Activated CD8-positive, alpha-beta memory T cell treated with anti-CD3 and anti-CD28 coated beads for 48 hours (primary cell): ENCODE data around the gene ZSCAN18.

Experiments
- DNase-seq, 3 experiments: peaks; one replicate each; pipeline ENCODE4 v3.0.0-alpha.2; 2020; ENCODE audit warnings: low read depth in 2 of 3, low spot score in 2 of 3

Gene ZSCAN18

DNA sequence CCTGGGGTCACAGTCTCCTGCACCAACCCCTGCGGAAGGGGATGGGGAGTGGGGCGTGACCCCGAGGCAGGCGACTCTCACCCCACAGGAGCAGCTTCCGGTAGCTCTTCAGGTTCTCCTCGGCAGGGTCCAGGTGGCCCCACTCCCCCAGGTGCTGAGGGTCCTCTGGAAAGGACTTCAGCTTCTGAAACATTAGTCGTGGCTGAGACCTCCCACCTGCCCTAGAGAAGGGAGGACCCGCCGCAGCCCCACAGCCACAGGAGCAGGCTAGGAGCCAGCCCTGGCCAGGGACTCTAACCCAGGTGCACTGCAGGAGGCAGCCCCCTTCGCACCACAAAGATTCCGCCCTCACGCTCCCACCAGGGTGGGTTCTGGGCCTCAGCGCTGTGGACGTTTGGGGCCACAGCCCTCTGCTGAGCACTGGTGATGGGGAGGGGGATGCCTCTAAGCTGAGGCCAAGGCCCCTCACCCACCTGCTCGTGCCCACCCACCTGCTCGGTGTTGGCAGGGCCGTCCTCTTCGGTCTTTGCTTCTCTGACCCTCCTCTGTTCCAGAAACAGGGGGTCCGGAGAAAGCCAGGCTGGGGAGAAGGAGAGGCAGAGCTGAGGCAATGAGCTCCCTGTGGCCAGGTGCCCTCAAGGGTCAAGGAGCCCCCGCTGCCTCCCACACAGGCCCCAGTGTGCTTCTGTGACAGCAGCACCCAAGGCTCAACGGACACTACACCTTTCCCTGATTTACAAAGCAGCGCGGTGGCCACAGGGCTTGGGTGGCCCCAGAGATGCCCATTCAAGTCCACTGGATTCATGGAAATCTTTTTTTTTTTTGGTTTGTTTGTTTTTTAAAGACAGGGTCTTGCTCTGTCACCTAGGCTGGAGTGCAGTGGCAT, 11.0 kb downstream of the ZSCAN18 start:
- no peak for DNase-seq

DNA sequence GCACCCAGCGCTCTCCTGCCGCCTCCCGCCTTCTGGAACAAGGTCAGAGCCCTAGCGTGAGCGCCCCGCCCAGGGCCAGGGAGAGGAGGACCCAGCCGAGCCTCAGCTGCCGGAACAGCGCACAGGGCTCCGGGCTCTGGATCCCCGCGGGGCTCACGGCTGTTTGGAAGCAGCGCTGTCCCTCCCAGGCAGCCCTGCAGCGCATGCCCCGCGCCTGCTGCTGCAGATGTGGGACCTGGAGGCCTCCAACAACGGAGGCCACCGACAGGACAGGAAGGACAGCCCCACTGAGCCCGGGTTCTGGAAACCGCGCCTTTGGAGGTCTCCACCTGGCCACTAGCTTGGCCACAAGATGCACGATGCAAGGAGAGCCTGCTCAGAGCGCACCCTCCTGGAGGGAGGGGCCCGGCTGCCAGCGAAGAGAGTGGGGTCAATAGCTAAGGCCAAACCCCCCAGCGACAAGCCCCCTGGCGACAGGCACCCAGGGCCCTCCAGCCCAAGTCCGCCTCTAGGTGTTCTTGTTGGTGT, 12.6 kb downstream of the ZSCAN18 start:
- no peak for DNase-seq

DNA sequence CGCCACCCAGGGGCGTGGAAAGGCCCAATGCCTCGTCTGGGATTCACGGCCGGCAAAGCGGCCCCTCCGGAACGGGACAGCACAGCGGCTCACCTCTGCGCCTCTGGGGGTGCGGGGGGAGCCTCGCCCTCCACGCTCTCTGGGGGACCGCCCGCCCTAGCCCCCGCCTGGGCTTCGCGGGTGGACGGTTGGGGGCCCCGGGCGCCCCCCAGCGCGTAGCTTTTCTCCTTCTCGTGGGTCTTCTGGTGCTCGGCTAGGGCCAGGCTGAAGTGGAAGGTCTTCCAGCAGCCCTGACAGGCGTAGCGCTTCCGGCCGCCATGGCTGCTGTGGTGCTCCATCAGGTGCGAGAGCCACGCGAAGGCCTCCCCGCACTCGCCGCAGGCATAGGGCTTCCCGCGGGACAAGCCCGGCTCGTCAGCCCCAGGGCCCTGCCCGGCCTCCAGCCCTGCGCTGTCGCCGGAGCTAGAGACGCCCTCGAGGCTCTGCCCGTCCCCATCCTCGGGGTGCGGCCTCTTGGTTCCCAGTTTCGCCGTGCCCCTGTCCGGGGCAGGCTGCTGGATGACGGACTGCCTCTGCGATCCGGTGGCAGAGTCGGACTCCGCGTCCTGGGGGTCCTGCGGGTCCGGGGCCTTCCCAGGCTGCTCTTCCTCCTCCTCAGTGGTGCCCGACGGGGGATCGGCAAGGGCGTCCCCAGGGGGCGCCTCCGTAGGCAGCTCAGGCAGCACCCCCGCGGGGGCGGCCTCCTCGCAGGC, 13.3 kb downstream of the ZSCAN18 start:
- DNase-seq = no peak

DNA sequence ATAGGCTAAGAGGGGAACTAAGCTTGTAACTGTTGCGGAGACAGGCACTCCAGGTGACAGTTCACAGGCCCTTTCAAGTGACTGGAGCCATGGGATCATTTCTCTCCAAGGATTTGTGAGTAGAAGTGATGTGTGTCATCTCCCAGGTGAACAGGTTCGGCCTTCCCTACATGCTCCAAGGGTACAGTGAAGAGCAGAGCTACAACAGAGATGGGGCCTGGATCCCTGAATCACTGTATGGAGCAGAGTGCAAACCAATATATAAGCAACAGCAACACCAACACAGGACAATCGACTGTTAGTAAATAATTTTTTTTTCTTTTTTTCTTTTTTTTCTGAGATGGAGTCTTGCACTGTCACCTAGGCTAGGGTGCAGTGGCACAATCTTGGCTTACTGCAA, 15.0 kb downstream of the ZSCAN18 start:
- DNase-seq = no peak

DNA sequence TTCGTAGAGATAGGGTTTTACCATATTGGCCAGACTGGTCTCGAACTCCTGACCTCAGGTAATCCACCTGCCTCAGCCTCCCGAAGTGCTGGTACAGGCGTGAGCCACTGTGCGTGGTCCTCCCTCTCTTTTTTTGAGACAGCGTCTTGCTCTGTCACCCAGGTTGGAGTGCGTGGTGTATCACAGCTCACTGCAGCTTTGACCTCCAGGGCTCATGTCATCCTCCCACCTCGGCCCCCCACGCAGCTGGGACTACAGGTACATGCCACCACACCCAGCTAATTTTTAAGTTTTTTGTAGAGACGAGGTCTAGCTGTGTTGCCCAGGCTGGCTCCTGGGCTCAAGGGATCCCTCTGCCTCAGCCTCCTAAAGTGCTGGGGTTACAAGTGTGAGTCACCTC, 18.2 kb downstream of the ZSCAN18 start:
- DNase-seq = no peak

DNA sequence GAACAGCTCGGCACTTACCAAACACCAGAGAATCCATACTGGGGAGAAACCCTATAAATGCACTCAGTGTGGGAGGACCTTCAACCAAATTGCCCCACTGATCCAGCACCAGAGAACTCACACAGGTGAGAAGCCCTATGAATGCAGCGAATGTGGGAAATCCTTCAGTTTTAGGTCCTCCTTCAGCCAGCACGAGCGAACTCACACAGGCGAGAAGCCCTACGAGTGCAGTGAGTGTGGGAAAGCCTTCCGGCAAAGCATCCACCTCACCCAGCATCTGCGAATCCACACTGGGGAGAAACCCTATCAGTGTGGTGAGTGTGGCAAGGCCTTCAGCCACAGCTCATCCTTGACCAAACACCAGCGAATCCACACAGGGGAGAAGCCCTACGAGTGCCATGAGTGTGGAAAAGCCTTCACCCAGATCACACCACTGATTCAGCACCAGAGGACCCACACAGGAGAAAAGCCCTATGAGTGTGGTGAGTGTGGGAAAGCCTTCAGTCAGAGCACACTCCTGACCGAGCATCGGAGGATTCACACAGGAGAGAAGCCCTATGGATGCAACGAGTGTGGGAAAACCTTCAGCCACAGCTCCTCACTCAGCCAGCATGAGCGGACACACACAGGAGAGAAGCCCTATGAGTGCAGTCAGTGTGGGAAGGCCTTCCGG, 30.7 kb downstream of the ZSCAN18 start:
- DNase-seq = no peak

DNA sequence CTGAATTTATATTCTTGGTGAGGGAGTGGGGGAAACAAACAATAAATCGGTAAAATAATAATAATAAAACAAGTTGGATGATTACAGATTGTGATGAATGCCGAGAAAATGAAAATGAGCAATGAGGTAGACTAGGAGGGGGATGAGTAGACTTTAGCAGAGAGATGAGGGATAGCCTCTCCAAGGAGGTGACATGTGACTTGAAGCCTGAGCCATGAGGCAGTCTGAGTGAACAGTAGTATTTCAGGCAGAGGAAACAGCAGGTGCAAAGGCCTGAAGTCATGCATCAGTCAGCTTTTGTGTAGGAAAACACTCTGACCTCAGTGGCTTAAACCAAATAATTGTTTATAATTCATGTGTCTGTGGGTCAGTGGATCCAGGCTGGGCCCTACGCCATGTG, 34.3 kb downstream of the ZSCAN18 start:
- no peak for DNase-seq

DNA sequence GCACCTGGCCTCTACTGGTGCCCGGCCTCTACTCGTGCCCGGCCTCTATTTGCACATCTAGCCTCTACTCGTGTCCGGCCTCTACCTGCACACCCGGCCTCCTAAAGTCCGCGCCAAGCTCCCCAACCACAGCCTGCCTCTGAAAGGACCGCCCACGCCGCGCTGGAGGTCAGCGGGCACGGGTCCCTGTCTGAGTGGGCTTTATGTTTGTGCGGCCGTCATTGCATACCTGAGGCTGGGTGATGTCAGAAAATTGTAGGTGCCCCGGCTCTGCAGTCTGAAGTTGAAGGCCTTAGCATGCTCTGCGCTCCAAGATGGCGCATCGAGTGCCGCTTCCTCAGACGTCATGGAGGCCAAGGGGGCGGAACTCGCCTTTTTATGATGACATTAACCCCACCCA, 37.8 kb downstream of the ZSCAN18 start:
- DNase-seq = no peak

DNA sequence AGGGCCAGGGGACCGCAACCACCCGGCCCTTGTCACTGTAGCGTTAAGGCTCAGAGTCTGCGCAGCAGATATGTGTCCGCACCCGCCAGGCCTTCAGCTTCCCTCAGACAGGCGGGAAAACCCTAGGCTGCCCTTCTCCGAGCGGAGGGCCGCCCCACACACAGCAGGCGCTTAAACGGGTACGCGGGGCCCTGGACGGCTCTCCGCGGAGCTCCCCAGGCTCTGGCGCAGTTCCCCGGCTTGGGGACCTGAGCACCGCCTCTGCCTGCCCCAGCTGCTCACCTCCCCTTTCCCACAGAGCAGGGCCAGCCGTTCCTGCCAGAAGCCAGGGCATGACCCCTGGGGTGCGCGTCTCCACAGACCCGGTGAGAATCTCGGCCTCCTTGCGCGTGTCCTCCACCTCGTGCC, 38.4 kb downstream of the ZSCAN18 start:
- peak in 1 of 3 experiments; percentile 1 for DNase-seq

DNA sequence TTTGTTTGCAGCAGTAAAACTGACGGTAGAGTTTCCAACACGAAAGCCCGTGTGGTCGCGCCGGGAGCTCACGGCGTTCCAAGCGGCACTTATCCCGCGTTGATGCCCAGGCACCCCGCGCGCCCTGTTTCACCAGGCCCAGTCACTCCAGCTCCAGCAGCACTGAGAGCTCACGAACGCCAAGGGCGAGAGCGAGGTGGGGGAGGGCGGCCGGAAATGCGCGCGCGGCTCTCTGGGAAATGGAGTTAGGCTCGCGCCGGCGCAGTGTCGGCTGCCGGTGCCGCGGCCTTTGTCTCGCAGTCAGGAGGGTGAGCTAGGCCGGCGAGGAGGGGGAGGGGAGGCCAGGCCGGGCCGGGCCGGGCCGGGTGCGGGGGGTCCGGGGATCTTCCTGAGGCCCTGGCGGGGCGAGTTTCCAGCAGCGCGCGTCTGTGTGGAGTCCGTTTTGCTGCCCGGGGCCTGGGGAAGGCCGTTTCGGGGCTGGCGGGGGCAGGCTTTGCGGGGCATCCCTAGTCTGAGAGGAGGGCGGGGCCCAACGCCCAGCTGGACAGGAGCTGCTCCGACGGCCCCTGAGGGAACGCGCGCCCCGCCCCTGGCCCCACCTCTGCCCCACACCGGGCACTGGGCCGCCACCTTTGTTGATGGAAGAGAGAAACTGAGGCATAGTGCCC, 38.9 kb downstream of the ZSCAN18 start, which contains the start of gene ZNF135:
TSS of gene ZNF135 (plus strand) at position 280 of the 668 bp plus-strand sequence. CDS start 721 bp downstream, outside the sequence.
- DNase-seq = peak; percentile 6 to 22 (median 9)

DNA sequence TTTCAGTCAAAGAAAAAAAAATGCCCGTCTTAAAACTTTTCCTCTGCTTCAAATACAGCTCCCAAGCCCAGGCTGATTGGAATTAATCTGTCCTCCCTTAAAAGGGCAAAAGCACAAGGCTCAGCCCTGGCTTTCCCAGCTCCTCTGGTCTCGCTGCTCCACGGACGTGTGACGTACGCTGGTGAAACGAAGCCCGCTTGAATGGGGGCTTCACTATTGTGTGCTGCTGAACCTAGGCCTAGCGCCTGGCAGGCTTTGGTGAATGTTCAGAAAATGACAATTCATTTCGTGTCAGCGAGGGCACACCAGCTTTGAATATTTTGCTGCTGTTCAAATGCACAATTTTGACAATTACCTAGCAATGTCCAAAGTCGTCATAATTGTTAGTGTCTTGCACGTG, 39.6 kb downstream of the ZSCAN18 start:
- DNase-seq = no peak

DNA sequence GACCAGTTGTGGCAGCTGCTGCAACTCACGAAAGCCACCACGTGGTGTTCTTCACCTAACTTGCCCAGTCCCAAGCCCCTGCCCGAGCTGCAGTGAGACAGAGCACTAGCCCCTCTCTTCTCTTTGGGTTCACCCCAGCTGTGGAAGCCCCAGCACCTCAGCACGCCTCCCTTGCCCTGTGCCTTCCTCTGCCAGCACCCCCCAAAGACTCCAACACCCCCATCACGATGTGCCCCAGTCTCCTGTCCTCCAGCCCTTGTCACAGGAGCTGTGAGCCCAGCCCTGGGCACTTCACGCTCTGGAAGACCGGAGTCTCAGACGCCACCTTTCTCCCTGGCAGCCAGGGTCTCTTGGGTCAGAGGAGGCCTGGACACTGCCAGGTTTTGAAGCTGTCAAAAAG, 41.2 kb downstream of the ZSCAN18 start:
- no peak for DNase-seq

DNA sequence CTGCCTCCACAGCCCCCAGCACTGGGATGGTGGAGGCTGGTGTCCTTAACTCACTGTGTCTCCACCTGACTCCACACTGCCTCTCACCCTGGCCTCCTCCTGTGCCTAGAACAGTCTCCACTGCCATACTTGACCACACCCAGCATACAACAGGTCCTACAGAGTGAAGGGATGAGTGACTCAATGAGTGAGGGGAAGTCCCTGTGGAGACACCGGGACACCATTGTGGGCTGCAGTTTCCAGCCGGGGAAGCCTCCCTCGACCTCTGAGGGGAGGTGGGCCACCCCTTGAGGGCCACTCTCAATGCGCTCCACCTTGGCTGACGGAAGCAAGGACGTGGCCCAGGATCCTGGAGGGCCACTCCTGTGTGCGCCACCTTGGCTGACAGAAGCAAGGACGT, 41.8 kb downstream of the ZSCAN18 start:
- no peak for DNase-seq

DNA sequence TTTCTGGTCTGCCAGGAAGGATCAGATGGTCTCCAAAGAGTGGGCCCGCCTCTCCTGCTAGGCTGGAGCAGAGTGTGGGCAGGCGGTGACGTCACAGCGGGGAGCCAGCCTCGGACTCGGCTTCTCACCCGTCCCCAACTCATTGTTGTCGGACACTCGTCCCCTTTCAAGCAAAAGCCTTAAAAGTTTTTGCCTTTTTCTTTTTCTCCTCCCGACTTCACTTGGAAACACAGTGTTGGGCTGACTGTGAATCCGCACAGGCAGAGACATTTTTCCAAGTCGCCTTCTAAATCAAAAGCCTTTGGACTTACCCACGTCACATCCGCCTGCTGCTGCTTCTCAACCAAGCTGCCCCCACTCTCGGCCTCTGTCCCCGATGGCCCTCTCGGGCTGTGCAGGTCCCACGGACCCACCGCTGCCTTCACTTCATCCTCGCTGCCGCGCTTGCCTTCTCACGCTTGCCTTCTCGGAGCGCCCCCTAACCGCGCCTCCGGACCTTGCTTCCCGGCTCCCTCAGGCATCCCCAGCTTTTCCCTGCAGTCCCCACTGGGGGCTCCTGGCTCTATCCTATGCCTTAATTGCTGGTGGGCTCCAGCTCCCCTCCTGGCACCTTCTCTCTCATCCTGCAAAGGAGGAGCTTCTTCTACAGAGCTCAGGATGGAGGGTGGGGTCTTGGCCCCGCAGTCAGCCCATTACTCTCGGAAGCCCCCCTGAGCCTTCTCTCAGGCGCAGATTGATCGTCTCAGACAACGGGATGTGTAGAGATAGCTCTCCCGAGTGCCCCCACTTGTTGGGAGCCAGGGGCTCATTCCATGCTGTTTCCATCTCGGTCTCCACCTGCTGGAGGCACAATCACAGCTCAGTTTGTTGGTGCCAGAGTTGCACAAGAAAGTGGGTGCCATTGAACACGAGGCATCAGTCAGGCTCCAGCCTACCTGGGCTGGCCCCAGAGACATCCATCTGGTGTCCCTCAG, 42.8 kb downstream of the ZSCAN18 start:
- DNase-seq = no peak

DNA sequence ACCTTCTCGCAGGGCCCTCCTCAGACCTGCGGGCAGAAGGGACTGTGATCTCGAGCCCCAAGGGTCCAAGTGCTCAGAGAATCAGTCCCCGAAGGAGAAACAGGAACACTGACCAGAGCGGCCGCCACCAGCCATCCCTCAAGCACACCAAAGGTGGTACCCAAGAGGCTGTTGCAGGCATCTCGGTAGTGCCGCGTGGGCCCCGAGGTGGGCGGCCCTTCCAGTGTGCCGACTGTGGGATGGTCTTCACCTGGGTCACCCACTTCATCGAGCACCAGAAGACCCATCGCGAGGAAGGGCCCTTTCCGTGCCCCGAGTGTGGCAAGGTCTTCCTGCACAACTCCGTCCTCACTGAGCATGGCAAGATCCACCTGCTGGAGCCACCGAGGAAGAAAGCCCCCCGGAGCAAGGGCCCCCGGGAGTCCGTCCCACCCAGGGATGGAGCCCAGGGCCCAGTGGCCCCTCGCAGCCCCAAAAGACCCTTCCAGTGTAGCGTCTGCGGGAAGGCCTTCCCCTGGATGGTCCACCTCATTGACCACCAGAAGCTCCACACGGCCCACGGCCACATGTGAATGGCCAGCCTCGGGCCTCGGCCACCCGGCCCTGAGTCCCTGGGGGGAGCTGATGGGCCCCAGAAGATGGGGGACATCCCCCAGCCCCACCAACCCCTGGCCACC, 44.4 kb downstream of the ZSCAN18 start:
- DNase-seq = no peak

DNA sequence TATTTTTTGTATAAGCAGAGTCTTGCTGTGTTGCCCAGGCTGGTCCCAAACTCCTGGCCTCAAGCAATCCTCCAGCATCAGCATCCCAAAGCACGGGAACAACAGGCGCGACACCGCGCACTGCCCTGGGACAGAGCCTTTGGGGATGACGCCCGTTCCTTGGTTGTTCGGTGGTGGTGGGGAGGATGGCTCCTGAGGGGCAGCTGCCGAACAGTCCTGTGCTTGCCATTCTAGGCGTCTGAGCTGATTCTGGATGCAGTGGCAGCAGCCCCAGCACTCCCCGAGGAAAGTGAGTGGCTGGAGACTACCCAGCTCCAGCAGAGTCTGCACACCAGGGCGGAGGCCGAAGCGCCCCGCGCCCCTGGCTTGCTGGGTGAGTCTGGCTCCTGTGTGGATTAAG, 45.8 kb downstream of the ZSCAN18 start:
- DNase-seq = no peak

DNA sequence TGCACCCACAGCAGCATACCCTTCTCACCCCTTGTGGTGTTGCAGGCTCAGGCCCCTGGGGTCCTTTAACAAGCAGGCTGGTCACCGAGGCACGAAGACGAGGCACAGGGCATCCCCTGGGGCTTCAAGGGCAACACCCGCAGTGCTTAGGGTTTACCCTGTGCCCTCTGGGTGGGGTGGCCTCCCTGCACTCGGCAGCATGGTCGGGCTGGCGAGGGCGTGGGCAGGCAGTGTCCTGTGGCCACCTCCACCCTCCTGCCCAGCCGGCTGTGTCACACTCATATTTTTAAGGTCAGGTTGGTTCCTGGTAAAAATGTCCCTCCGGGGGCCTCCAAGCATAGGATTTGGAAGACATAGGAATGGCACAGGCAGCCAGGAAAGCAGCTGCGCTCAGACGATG, 50.4 kb downstream of the ZSCAN18 start:
- DNase-seq = no peak

DNA sequence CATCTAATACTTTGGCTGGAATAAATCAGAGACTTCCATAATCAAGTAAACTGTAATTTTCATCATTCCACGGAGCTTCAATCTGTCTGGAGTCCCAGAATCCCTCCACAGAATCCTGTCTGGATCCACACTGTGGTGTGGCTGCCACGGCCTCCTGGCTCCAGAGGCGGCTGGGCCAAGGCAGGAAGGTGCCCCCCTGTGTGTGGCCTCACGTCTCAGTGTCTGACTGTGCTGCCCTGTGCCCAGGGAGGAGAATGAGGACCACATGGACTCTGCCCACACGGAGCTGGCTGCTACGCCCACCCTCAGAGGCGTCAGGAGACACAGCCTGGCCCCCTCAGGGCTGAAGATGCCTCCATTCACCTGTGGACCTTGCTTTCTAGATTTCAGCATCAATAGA, 51.2 kb downstream of the ZSCAN18 start:
- DNase-seq = no peak

DNA sequence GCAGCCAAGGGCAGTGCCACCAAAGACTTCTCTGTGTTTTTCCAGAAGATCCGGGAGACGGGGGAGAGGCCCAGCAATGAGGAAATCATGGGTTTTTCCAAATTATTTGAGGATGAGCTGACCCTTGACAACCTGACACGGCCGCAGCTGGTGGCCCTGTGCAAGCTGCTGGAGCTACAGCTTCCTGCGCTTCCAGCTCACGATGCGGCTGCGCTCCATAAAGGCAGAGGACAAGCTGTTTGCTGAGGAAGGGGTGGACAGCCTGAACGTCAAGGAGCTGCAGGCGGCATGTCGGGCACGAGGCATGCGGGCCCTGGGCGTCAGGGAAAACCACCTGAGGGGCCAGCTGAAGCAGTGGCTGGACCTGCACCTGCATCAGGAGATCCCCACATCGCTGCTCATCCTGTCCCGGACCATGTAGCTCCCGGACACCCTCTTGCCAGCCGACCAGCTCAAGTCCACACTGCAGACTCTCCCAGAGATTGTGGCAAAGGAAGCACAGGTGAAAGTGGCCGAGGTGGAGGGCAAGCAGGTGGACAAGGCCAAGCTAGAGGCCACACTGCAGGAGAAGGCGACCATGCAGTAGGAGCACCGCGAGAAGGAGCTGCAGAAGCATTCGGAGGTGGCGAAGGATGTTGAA, 52.5 kb downstream of the ZSCAN18 start:
- no peak for DNase-seq
